Left forelimb (tissue), 1 donor: Measurements from ENCODE around the gene PKP2.

Experiments
- DNase-seq: peaks from one replicate; pipeline ENCODE4 v3.0.0-alpha.2; 2018; ENCODE audit warnings: low spot score

PKP2 gene

DNA sequence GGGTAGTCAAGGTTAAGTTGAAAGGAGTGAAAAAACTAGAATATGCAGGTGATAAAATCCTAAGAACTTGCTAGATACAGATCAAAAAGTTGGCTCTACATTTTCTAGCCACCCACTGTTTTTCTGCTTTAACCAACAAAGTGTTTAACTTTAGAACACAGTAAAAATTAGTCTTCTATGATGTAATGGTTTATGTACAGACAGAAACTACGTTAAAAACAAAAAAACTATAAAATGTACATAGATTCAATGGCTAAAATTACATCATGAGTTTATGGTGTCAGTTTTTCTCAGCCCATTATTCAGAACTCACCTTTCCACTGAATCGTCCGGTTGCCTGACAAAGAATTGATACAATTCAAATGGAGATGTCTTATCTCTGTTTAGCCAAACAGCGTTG lies 143.0 kb downstream of the PKP2 start:
- no peak for DNase-seq

DNA sequence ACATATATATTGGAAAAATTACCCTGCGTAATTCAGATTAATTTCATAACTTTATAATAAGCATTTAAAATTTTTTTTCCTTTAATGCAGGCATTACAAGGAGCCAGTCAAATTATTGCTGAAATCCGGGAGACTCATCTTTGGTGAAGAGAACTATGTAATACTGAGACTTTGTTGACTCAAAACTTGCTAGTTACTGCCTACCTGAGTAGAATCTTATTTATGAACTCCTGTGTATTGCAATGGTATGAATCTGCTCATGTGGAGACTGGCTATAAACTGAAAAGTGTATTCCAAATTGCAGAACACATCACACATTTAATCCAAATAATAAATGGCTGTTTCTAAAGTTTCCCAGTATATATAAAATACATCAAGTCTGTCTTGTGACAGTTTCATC lies 153.3 kb downstream of the PKP2 start:
- no peak for DNase-seq

DNA sequence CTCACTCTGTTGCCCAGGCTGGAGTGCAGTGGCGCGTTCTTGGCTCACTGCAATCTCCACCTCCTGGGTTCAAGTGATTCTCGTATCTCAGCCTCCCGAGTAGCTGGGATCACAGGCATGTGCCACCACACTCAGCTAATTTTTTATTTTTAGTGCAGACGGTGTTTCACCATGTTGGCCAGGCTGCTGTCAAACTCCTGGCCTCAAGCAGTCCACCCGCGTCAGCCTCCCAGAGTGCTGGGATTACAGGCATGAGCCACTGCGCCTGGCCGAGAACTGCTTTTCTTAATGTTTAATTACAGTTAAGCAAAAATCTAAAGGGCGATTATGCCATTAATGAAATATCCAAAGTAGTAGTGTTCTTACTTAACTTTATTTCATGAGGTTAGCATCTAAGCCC lies 154.4 kb downstream of the PKP2 start:
- DNase-seq: no peak
